ENCODE measurements around the gene SEPSECS. TPM values are rescaled to one million over a fixed set of nuclear protein-coding genes. Genes with fewer than 3 reads are reported as not detected.

Gene SEPSECS
- total RNA-seq, 1 donor: 8.3 TPM

- Histone ChIP-seq H3K36me3 (ENCODE audit: insufficient read depth, low read length) (no peaks in the 10 kb centered on the region), H2AFZ (ENCODE audit: low read length) (no peak overlapping the region), H3K4me2 (ENCODE audit: insufficient read depth, low read length) (no peak overlapping the region), H4K20me1 (ENCODE audit: insufficient read depth, low read length) (no peaks in the 10 kb centered on the region), H3K4me1 (ENCODE audit: insufficient read depth, low read length) (peaks cover 4% of the 10 kb centered on the region), H3K4me3 (ENCODE audit: insufficient read depth, low read length) (no peak overlapping the region), H3K9me3 (ENCODE audit: low read depth, low read length) (no peaks in the 10 kb centered on the region), H3K27ac (ENCODE audit: low read depth, low read length) (no peak overlapping the region), H3K79me2 (ENCODE audit: insufficient read depth, low read length) (no peaks in the 10 kb centered on the region), H3K27me3 (ENCODE audit: insufficient read depth, low read length) (no peaks in the 10 kb centered on the region)
- DNase-seq (ENCODE audit: insufficient read length, low spot score, missing footprints): peak; percentile 66
- TF ChIP-seq CTCF (IDR thresholded peaks at IDR 0.05; ENCODE audit: extremely low read depth, low read depth, low read length): no peak
Observed at GRCh38 chr4:25133132-25133531, 27.1 kb downstream of the SEPSECS start.

GRCh38 chr4:25131926-25132325 lies 28.3 kb downstream of the SEPSECS start:
- no peak for DNase-seq (ENCODE audit: insufficient read length, low spot score, missing footprints)
- Histone ChIP-seq H3K4me3 (ENCODE audit: insufficient read depth, low read length) (no peak overlapping the region), H4K20me1 (ENCODE audit: insufficient read depth, low read length) (no peaks in the 10 kb centered on the region), H3K4me2 (ENCODE audit: insufficient read depth, low read length) (no peak overlapping the region), H2AFZ (ENCODE audit: low read length) (no peak overlapping the region), H3K27me3 (ENCODE audit: insufficient read depth, low read length) (no peaks in the 10 kb centered on the region), H3K9me3 (ENCODE audit: low read depth, low read length) (no peaks in the 10 kb centered on the region), H3K27ac (ENCODE audit: low read depth, low read length) (no peak overlapping the region), H3K36me3 (ENCODE audit: insufficient read depth, low read length) (no peaks in the 10 kb centered on the region), H3K79me2 (ENCODE audit: insufficient read depth, low read length) (no peaks in the 10 kb centered on the region), H3K4me1 (ENCODE audit: insufficient read depth, low read length) (peaks cover 4% of the 10 kb centered on the region)
- no peak for TF ChIP-seq CTCF (IDR thresholded peaks at IDR 0.05; ENCODE audit: extremely low read depth, low read depth, low read length)

GRCh38 chr4:25131381-25131780 lies 28.9 kb downstream of the SEPSECS start:
- no peaks in the 10 kb centered on the region for H3K79me2 ChIP-seq (ENCODE audit: insufficient read depth, low read length)
- DNase-seq (ENCODE audit: insufficient read length, low spot score, missing footprints): no peak
- peaks cover 4% of the 10 kb centered on the region for H3K4me1 ChIP-seq (ENCODE audit: insufficient read depth, low read length)
- H3K27me3 ChIP-seq (ENCODE audit: insufficient read depth, low read length): no peaks in the 10 kb centered on the region
- H3K4me2 ChIP-seq (ENCODE audit: insufficient read depth, low read length): no peak overlapping the region
- no peaks in the 10 kb centered on the region for H4K20me1 ChIP-seq (ENCODE audit: insufficient read depth, low read length)
- no peak overlapping the region for H2AFZ ChIP-seq (ENCODE audit: low read length)
- H3K27ac ChIP-seq (ENCODE audit: low read depth, low read length): no peak overlapping the region
- no peaks in the 10 kb centered on the region for H3K9me3 ChIP-seq (ENCODE audit: low read depth, low read length)
- TF ChIP-seq CTCF (IDR thresholded peaks at IDR 0.05; ENCODE audit: extremely low read depth, low read depth, low read length): no peak
- H3K36me3 ChIP-seq (ENCODE audit: insufficient read depth, low read length): no peaks in the 10 kb centered on the region
- H3K4me3 ChIP-seq (ENCODE audit: insufficient read depth, low read length): no peak overlapping the region

GRCh38 chr4:25129917-25130316 lies 30.3 kb downstream of the SEPSECS start:
- Histone ChIP-seq H3K79me2 (ENCODE audit: insufficient read depth, low read length) (no peaks in the 10 kb centered on the region), H3K4me2 (ENCODE audit: insufficient read depth, low read length) (no peak overlapping the region), H3K4me3 (ENCODE audit: insufficient read depth, low read length) (no peak overlapping the region), H3K36me3 (ENCODE audit: insufficient read depth, low read length) (no peaks in the 10 kb centered on the region), H4K20me1 (ENCODE audit: insufficient read depth, low read length) (no peaks in the 10 kb centered on the region), H3K27me3 (ENCODE audit: insufficient read depth, low read length) (no peaks in the 10 kb centered on the region), H3K9me3 (ENCODE audit: low read depth, low read length) (no peaks in the 10 kb centered on the region), H3K4me1 (ENCODE audit: insufficient read depth, low read length) (peaks cover 4% of the 10 kb centered on the region), H2AFZ (ENCODE audit: low read length) (no peak overlapping the region), H3K27ac (ENCODE audit: low read depth, low read length) (no peak overlapping the region)
- DNase-seq (ENCODE audit: insufficient read length, low spot score, missing footprints): no peak
- no peak for TF ChIP-seq CTCF (IDR thresholded peaks at IDR 0.05; ENCODE audit: extremely low read depth, low read depth, low read length)

All from osteoblast (primary cell).